ENCODE results near the gene UBC.

DNA sequence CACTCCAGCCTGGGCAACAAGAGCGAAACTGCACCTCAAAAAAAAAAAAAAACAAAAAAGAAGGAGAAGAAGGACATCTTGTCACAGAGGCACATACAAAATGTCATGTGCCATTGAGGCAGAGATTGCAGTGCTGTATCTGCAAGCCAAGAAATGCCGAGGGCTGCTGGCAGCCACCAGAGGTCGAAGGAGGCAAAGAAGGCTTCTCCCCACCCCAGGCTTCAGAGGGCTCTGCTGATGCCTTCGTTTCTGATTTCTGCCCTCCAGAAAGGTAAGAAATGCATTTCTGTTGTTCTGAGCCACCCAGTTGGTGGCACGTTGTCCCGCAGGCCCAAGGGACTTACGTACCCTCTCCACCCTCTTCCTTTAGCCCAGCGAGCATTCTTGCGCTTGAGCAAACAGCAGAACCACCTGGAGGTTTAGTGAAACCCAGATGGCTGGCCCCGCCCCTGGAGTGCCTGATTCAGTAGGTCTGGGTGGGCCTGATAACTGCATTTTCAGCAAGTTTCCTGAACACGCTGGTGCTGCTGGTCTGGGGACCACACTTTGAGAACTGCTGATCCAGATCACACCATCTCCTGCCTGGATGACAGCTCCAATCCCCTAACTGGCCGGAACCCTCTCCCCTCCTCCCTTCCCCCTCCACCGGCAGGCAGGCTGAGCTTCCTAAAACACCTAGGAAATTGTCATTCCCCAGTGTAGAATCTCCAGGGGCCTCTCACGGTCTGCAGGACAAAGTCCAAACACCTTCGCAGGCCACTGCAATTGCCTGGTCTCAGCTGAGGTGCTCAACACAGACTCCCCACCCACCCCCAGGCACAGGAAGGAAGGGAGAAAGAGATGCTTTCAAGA lies 29.6 kb downstream of the UBC start:
- TF ChIP-seq GATA2 (IDR thresholded peaks at IDR 0.05; ENCODE audit: low read depth, low read length): no peak
- TF ChIP-seq GATA3 (IDR thresholded peaks at IDR 0.05; ENCODE audit: low read depth, low read length): no peak

Measured in SH-SY5Y (cell line).